GM21825 (cell line): ENCODE measurements around the gene MED4.

ENCODE experiments used
- ATAC-seq: cut with Tn5 transposase; IDR thresholded peaks from one replicate; pipeline ENCODE4 v1.9.1; 2021; ENCODE audit warnings: mild to moderate bottlenecking, moderate library complexity; ENCODE audit not compliant: unreplicated experiment

MED4 gene

DNA sequence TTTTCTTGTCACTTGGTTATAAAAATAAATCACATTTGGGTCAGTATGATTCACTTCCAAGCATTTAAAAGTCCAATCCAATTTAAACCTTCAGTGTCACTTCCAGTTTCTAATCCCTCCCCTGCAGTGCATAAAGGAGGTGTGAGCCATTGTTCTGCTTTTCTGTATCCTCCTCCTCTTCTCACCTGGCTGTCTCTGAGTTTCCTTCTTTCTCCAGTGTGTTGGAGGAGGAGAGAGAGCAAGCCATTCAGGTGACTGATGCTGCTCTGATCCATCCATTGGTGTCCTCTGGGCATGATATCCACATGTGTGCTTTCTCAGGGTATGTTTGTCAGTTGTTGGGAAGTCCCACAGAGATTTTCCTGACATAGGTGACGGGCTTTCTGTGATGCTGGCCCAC lies 56.1 kb downstream of the MED4 start:
- ATAC-seq: no peak

DNA sequence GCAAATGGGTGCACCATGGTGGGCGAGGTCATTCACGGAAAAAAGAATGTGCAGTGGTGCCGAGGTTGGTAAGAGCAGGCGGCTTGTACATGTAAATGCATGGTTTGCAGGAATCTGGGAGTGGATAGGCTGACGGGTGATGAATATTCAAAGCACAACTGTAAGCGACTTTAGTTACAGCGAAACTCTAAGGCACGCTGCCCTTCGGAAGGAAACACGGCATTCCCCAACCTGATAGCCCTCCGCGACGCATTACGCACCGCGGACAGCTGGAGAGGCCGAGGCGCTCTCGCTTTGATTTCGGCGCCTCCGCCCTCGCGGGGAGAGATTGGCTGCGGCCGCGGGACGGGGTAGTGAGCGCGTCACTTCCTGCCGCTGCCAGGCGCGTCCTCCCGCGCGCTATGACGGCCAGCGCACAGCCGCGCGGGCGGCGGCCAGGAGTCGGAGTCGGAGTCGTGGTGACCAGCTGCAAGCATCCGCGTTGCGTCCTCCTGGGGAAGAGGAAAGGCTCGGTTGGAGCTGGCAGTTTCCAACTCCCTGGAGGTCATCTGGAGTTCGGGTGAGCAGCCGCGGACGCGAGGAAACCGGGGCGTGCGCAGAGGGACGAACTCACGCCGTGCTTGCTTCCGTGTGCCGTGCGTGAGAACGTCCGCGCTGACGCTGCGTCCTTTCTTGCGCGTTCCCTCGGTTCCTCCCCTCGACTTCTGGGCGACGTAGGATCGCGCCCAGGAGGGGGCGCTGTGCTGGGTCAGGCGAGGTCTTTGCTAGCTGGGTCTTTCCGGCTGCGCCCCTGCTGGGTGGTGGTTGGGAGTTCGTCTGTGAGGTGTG lies 57.3 kb downstream of the MED4 start, which contains the start of gene NUDT15:
TSS of gene NUDT15 (plus strand) at position 381 of the 828 bp plus-strand sequence. CDS start at position 402, 21 bp downstream.
- peak; percentile 89 for ATAC-seq

DNA sequence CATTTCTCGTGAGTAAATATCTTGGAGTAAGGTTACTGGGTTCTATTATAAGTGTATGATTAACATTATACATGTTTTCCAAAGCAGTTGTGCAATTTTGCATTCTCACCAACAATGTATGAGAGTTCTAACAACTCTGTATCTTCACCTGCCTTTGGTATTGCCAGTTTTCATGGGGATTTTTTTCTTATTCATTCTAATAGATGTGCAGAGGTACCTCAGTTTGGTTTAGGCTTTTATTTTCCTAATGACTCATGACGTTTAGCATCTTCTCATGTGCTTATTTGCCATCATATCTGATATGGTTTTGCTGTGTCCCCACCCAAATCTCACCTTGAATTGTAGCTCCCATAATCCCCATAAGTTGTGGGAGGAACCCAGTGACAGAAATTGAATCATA lies 65.0 kb downstream of the MED4 start:
- no peak for ATAC-seq

DNA sequence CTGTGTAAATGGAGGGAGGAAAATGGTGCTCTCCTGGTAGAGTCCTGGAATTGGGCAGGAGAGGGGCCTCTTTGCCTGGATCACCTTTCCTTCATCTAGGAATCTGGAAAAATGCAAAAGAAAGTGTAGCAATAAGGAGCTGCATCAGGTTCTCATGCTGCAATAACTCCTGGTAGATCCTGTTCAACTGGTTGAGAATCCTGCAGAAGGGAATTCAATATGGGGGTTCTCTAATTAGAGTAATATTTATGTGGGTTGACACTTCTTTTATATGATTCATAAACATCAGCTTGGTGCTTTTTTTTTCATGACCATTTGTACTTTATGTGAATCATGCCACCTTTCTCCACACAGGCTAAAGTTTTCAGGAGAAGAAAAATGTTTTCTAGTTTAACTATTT lies 66.8 kb downstream of the MED4 start:
- ATAC-seq: no peak
